ENCODE results near the gene CHST11. TPM values are rescaled to one million over a fixed set of nuclear protein-coding genes. Genes with fewer than 3 reads are reported as not detected.
A peak's percentile ranks its signal among the peaks of the same experiment; 100 is the strongest.

The CHST11 gene
- total RNA-seq, 1 donor from 2014 or later: 44.9 TPM

DNA sequence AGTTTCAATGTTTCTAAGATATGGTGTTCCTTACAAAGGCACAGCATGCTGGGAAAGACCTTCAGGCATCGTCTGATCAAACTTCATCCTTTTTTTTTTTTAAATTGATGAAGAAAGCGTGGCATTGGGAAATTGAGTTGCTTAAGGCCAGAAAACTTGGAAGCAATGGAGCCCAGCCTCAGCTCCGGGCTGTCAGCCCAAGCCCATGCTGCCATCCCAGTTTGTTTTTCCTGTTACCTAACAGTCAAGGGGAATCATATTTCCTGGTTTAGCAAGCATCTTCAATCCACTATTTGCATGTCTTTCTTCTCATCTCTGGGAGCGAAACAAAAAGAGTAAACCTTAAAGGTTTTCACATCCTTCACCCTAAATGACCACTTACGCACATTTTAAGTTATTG, 200.2 kb downstream of the CHST11 start:
- H3K4me3 Mint-ChIP-seq: no peak overlapping the region
- peaks cover 22% of the 10 kb centered on the region for H3K36me3 Mint-ChIP-seq (ENCODE audit: low read depth)
- intact Hi-C loops (cut with micrococcal nuclease): no loop called here
- H3K27ac Mint-ChIP-seq: no peak overlapping the region
- no peaks in the 10 kb centered on the region for H3K9me3 Mint-ChIP-seq
- no peak for DNase-seq
- H3K4me1 Mint-ChIP-seq: peaks cover 29% of the 10 kb centered on the region
- no peaks in the 10 kb centered on the region for H3K27me3 Mint-ChIP-seq

- intact Hi-C loops (cut with micrococcal nuclease): loop anchor here (2.0 kb wide), 1 partner anchor 15 kb away; no protein-coding TSS in a partner anchor
- H3K4me3 Mint-ChIP-seq: no peak overlapping the region
- peaks cover 21% of the 10 kb centered on the region for H3K4me1 Mint-ChIP-seq
These were observed 201.2 kb downstream of the CHST11 start for GRCh38 chr12:104657726-104658484.

DNA sequence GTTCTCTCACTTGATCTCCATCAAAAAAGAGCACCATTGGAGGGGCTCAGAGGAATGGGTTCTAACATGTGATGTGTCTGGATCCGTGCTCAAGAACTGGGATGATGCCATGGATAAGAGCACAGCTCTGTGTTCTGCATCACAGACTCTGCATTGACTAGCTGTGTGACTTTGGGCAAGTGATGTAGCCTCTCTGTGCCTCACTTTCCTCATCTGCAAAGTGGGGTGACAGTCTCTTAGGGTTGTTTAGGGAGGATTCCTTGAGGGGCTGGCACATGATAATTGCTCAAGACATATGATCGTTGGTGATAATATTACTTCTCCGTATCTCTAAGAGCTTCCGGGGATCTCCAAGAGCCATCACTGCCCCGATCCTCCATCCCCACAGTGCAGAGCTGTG, 202.3 kb downstream of the CHST11 start:
- Mint-ChIP-seq H3K4me3 (no peak overlapping the region), H3K27me3 (no peaks in the 10 kb centered on the region), H3K9me3 (no peaks in the 10 kb centered on the region), H3K4me1 (peaks cover 10% of the 10 kb centered on the region), H3K27ac (no peak overlapping the region), H3K36me3 (ENCODE audit: low read depth) (peaks cover 11% of the 10 kb centered on the region)
- DNase-seq: no peak
- intact Hi-C loops (cut with micrococcal nuclease): loop anchor here (2.0 kb wide), 1 partner anchor 16 kb away; no protein-coding TSS in a partner anchor

More at GRCh38 chr12:104657726-104658484, 201.2 kb downstream of the CHST11 start:
- no peak for DNase-seq
- Mint-ChIP-seq H3K27ac (peak overlapping the region; percentile 52), H3K9me3 (no peaks in the 10 kb centered on the region), H3K27me3 (no peaks in the 10 kb centered on the region), H3K36me3 (ENCODE audit: low read depth) (peaks cover 18% of the 10 kb centered on the region)

- intact Hi-C loops (cut with micrococcal nuclease): no loop called here
- H3K9me3 Mint-ChIP-seq: no peaks in the 10 kb centered on the region
These were observed 205.5 kb downstream of the CHST11 start for GRCh38 chr12:104662203-104662602.

GRCh38 chr12:104662908-104663307, 206.2 kb downstream of the CHST11 start:
- no peaks in the 10 kb centered on the region for H3K27me3 Mint-ChIP-seq
- no peaks in the 10 kb centered on the region for H3K9me3 Mint-ChIP-seq
- no peak overlapping the region for H3K27ac Mint-ChIP-seq
- H3K4me1 Mint-ChIP-seq: peaks cover 10% of the 10 kb centered on the region
- no peak for DNase-seq
- intact Hi-C loops (cut with micrococcal nuclease): no loop called here
- H3K36me3 Mint-ChIP-seq (ENCODE audit: low read depth): peaks cover 14% of the 10 kb centered on the region
- H3K4me3 Mint-ChIP-seq: no peak overlapping the region

More at GRCh38 chr12:104662203-104662602, 205.5 kb downstream of the CHST11 start:
- H3K4me3 Mint-ChIP-seq: no peak overlapping the region
- no peak overlapping the region for H3K27ac Mint-ChIP-seq
- DNase-seq: no peak
- peaks cover 10% of the 10 kb centered on the region for H3K4me1 Mint-ChIP-seq
- H3K36me3 Mint-ChIP-seq (ENCODE audit: low read depth): peaks cover 14% of the 10 kb centered on the region
- no peaks in the 10 kb centered on the region for H3K27me3 Mint-ChIP-seq

DNA sequence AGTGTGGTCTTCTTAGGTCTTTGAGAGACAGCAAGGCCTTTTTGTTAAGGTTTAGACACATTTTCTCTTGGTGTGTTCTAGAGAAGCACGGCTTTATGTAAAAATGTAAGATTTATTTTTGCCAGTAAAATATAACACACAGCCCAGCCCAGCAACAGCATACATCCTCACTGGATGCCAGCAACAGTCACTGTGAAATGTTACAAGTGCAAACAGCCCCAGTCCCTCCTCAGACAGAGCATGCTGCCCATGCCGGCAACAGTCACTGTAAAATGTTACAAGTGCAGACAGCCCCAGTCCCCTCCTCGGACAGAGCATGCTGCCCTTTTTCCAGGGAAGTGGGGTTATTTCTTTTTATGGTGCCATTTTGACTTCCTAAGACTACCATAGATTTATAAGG, 207.6 kb downstream of the CHST11 start:
- Mint-ChIP-seq H3K4me3 (no peak overlapping the region), H3K27me3 (no peaks in the 10 kb centered on the region), H3K9me3 (no peaks in the 10 kb centered on the region), H3K27ac (no peak overlapping the region), H3K36me3 (ENCODE audit: low read depth) (peaks cover 17% of the 10 kb centered on the region), H3K4me1 (peaks cover 19% of the 10 kb centered on the region)
- intact Hi-C loops (cut with micrococcal nuclease): no loop called here
- no peak for DNase-seq

DNA sequence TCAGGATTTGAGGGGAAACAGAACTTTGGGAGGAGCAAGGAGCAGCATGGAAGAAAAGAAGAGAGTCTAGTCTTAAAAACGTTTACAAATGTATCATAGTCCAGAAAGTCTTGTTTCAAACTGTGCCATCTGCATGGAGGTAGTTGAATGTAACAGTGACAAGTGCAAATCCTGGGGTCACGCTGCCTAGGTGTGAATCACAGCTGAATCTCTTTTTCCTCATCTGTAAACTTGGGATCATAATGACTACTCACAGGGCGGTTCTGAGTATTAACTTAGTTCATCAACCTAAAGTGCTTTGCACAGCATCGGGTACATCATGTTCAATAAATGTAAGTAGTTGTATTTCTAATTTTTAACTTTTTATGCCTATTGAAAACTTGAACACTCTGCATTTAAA, 208.5 kb downstream of the CHST11 start:
- no peak overlapping the region for H3K4me3 Mint-ChIP-seq
- H3K27me3 Mint-ChIP-seq: no peaks in the 10 kb centered on the region
- H3K4me1 Mint-ChIP-seq: peaks cover 29% of the 10 kb centered on the region
- intact Hi-C loops (cut with micrococcal nuclease): no loop called here
- no peak for DNase-seq
- H3K36me3 Mint-ChIP-seq (ENCODE audit: low read depth): peaks cover 18% of the 10 kb centered on the region
- no peak overlapping the region for H3K27ac Mint-ChIP-seq
- no peaks in the 10 kb centered on the region for H3K9me3 Mint-ChIP-seq

- Mint-ChIP-seq H3K4me3 (no peak overlapping the region), H3K9me3 (no peaks in the 10 kb centered on the region), H3K27ac (no peak overlapping the region), H3K27me3 (no peaks in the 10 kb centered on the region), H3K36me3 (ENCODE audit: low read depth) (peaks cover 17% of the 10 kb centered on the region), H3K4me1 (peaks cover 43% of the 10 kb centered on the region)
- intact Hi-C loops (cut with micrococcal nuclease): no loop called here
- no peak for DNase-seq
These were observed 210.4 kb downstream of the CHST11 start for GRCh38 chr12:104667139-104667538.

GRCh38 chr12:104668274-104668718, 211.5 kb downstream of the CHST11 start:
- H3K4me3 Mint-ChIP-seq: no peak overlapping the region
- H3K4me1 Mint-ChIP-seq: peaks cover 54% of the 10 kb centered on the region
- H3K36me3 Mint-ChIP-seq (ENCODE audit: low read depth): peaks cover 14% of the 10 kb centered on the region
- intact Hi-C loops (cut with micrococcal nuclease): no loop called here
- H3K27me3 Mint-ChIP-seq: no peaks in the 10 kb centered on the region
- H3K27ac Mint-ChIP-seq: no peak overlapping the region
- H3K9me3 Mint-ChIP-seq: no peaks in the 10 kb centered on the region
- DNase-seq: no peak

DNA sequence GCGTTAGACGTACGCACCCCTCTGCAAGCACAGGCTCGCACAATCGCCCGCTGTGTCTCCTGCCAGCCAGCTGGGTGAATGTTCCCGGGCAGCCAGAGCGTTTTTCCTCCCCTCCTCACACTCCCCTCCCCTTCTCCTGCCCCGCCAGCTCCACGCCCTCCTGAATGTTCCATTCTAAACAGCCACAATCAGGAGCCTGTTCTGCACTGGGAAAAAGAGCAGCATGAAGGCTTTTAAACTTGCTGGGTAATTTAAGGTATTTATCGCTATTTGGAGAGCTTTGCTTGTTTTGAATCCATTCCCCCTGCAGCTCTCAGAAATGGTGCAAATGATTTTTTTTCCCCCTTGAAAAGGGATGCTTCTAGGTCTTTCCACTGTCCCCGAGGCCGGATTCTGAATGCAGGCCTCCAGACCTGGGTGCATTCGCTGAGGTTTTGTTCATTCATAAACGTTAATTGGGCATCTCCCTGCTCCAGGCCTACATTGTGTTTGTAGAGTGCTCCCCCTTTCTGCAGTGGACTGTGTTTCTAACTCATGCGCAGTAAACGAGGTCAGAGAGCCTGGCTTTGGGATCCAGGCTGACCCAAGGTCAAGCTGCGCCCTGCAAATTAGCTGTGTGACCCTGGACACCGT, 212.5 kb downstream of the CHST11 start:
- H3K27me3 Mint-ChIP-seq: no peaks in the 10 kb centered on the region
- H3K4me3 Mint-ChIP-seq: no peak overlapping the region
- no peaks in the 10 kb centered on the region for H3K9me3 Mint-ChIP-seq
- DNase-seq: no peak
- H3K4me1 Mint-ChIP-seq: peaks cover 63% of the 10 kb centered on the region
- H3K27ac Mint-ChIP-seq: peak overlapping the region; percentile 72
- peaks cover 14% of the 10 kb centered on the region for H3K36me3 Mint-ChIP-seq (ENCODE audit: low read depth)
- intact Hi-C loops (cut with micrococcal nuclease): no loop called here

DNA sequence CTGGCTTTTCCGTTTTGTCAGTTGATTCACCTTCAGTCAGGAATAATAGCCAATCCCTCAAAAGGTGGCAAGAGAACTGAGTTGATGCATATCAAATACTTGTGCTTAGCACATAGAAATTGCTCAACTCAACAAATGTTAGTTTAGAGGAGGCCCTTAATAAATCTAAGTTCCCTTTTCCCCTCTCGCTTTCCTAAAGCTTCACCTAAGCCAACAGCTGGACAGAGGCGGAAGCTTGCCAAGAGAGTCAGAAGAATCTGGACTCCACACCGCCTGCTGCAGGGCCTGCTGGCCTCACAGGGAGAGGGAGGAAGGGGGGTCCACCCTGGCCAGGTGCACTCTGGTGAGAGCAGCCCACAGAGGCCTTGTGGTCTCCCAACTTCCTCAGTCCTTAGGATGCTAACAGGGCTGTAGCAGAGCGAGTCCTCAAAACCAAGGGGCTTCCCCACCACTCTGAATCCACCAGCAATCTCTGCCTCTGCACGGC, 213.1 kb downstream of the CHST11 start:
- peaks cover 15% of the 10 kb centered on the region for H3K36me3 Mint-ChIP-seq (ENCODE audit: low read depth)
- peak overlapping the region; percentile 57 for H3K4me3 Mint-ChIP-seq
- H3K4me1 Mint-ChIP-seq: peaks cover 66% of the 10 kb centered on the region
- H3K9me3 Mint-ChIP-seq: no peaks in the 10 kb centered on the region
- peak overlapping the region; percentile 89 for H3K27ac Mint-ChIP-seq
- H3K27me3 Mint-ChIP-seq: no peaks in the 10 kb centered on the region
- intact Hi-C loops (cut with micrococcal nuclease): loop anchor here (2.0 to 5.0 kb wide), 4 partner anchors 173 to 383 kb away; partner anchors contain the start of genes CHST11 and SLC41A2
- DNase-seq: peak; percentile 81

- Mint-ChIP-seq H3K27me3 (no peaks in the 10 kb centered on the region), H3K9me3 (no peaks in the 10 kb centered on the region), H3K27ac (peak overlapping the region; percentile 89), H3K4me1 (peaks cover 62% of the 10 kb centered on the region), H3K4me3 (peak overlapping the region; percentile 57), H3K36me3 (ENCODE audit: low read depth) (peaks cover 12% of the 10 kb centered on the region)
- peak; percentile 68 for DNase-seq
- intact Hi-C loops (cut with micrococcal nuclease): loop anchor here (1.0 to 5.0 kb wide), 11 partner anchors 10 to 383 kb away; partner anchors contain the start of genes CHST11 and SLC41A2
These were observed 214.0 kb downstream of the CHST11 start for GRCh38 chr12:104670439-104671408.

DNA sequence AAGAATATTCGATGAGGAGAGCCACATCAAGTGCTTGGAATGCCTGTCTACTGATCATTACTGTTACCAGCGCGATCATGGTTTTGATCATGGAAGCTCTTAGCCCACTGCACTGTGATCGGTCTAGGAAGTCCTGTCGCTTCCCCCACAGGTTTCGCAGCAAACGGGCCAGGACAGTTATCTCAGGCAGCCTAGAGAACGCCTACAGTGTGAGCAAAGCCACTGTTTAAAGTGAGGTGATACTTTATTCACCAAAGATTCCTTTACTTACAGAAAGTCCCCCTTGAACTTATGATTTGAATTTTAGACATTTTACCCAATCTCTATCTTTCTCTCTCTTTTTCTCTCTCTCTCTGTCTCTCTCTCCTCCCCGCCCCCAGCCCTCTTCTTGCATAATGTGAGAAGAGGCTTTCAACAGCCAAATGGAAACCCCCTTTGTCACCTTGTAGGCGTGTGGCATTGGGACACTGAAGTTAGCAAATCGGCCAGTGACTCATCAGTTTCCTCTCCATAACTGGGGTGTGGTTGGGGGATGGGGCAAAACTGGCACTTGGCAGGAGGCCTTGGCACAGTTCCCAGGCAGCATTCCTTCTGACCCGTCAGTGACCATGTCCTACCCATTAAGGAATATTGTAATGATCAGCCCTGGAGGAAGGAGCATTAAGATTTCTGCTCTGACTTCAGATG, 214.8 kb downstream of the CHST11 start:
- intact Hi-C loops (cut with micrococcal nuclease): loop anchor here (1.0 to 5.0 kb wide), 11 partner anchors 9 to 384 kb away; partner anchors contain the start of genes CHST11 and SLC41A2
- Mint-ChIP-seq H3K27ac (peak overlapping the region; percentile 89), H3K4me3 (peak overlapping the region; percentile 57), H3K9me3 (no peaks in the 10 kb centered on the region), H3K36me3 (ENCODE audit: low read depth) (peaks cover 10% of the 10 kb centered on the region), H3K27me3 (no peaks in the 10 kb centered on the region), H3K4me1 (peaks cover 59% of the 10 kb centered on the region)
- DNase-seq: peak; percentile 92
